Retinal pigment epithelial cell (primary cell): ENCODE results near the gene SLC35F3.

Experiments
- DNase-seq: peaks from one replicate; pipeline ENCODE4 v3.0.0-alpha.2; 2010; ENCODE audit warnings: low read depth
- H3K4me3 ChIP-seq: 2 replicates; pipeline ENCODE4 v1.5.1; 2011; ENCODE audit warnings: mild to moderate bottlenecking, low read length, control low read depth, moderate library complexity
- CTCF ChIP-seq: conservative IDR thresholded peaks from 2 replicates; pipeline ENCODE4 v1.5.1; 2011; ENCODE audit warnings: low read depth, low read length, control low read depth, inconsistent platforms

Gene SLC35F3

GRCh38 chr1:234134878-234135277, 230.4 kb downstream of the SLC35F3 start:
- no peak for DNase-seq
- no peak overlapping the region for H3K4me3 ChIP-seq
- no peak for TF ChIP-seq CTCF

DNA sequence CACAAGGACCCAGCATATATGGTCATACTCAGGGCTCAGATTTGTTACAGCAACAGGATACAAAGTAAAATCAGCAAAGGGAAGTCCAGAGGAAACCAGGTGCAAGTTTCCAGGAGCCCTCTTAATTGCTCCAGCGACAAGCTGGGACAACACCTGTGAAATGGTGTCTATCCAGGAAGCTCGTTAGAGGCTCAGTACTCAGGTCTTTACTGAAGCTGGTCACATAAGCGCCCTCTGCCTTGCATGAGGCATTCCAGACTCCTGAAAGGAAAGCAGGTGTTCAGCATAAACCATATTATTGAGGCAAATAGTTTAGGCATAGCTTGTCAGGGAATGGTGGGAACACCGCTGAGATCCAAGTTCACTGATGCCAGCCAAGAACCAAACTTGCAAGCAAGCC, 231.0 kb downstream of the SLC35F3 start:
- no peak overlapping the region for H3K4me3 ChIP-seq
- no peak for DNase-seq
- TF ChIP-seq CTCF = no peak

DNA sequence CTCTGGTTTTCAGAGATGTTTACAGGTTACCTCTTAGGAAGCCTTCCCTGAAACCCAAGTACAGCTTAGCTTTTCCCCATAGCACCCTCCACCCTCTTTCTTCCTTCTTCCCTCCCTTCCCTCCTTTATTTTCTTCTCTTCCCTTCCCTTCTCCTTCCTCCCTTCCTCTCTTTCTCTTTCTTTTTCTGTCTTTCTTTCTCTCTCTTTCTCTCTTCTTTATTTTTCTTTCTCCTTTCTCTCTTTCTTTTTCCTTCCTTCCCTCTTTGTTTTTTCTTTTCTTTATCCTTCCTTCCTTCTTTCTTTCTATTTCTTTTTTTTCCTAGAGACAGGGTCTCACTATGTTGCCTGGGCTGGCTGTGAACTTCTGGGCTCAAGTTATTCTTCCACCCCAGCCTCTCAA, 231.6 kb downstream of the SLC35F3 start:
- DNase-seq = no peak
- H3K4me3 ChIP-seq = no peak overlapping the region
- no peak for TF ChIP-seq CTCF

- no peak for TF ChIP-seq CTCF
- DNase-seq = peak; percentile 34
- H3K4me3 ChIP-seq = no peak overlapping the region
Measured at GRCh38 chr1:234139966-234140365, 235.5 kb downstream of the SLC35F3 start.

- no peak overlapping the region for H3K4me3 ChIP-seq
- no peak for TF ChIP-seq CTCF
- DNase-seq = no peak
Measured at GRCh38 chr1:234140388-234140787, 235.9 kb downstream of the SLC35F3 start.

DNA sequence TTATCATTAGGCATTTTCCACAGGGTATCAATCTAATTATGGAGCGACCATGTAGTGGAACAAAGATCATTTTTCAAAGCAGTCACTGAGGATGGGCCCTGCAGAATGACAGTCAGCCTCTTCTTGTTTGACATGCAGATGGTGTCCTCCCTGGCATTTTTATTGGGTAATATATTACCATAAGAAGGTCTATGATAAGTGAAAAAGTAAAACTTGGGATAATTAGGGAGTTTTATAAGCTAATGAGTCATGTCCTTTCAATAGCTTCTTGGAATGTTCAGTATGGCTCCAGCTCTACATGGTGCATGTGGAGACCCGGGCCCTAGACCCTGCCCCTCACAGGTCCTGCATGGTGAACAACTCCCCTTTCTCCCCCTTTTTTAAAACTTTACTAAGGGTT, 236.5 kb downstream of the SLC35F3 start:
- DNase-seq = no peak
- TF ChIP-seq CTCF = no peak
- H3K4me3 ChIP-seq = no peak overlapping the region

GRCh38 chr1:234143681-234144080, 239.2 kb downstream of the SLC35F3 start:
- no peak for DNase-seq
- no peak overlapping the region for H3K4me3 ChIP-seq
- TF ChIP-seq CTCF = no peak
